GM08714 (cell line): Measurements from ENCODE around the gene PSMG2.
A peak's percentile ranks its signal among the peaks of the same experiment; 100 is the strongest.

ENCODE experiments used
- H3K4me3 ChIP-seq: fragments of 200-500 bp; sonication (Bioruptor generic); 2 replicates; pipeline ENCODE4 v1.5.1; 2014; ENCODE audit warnings: mild to moderate bottlenecking, low read length, inconsistent platforms
- ZNF274 ChIP-seq: IDR thresholded peaks from 2 replicates; pipeline ENCODE4 v1.6.1; 2012; ENCODE audit warnings: mild to moderate bottlenecking, low read depth, low read length

PSMG2 gene, protein sequence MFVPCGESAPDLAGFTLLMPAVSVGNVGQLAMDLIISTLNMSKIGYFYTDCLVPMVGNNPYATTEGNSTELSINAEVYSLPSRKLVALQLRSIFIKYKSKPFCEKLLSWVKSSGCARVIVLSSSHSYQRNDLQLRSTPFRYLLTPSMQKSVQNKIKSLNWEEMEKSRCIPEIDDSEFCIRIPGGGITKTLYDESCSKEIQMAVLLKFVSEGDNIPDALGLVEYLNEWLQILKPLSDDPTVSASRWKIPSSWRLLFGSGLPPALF

DNA sequence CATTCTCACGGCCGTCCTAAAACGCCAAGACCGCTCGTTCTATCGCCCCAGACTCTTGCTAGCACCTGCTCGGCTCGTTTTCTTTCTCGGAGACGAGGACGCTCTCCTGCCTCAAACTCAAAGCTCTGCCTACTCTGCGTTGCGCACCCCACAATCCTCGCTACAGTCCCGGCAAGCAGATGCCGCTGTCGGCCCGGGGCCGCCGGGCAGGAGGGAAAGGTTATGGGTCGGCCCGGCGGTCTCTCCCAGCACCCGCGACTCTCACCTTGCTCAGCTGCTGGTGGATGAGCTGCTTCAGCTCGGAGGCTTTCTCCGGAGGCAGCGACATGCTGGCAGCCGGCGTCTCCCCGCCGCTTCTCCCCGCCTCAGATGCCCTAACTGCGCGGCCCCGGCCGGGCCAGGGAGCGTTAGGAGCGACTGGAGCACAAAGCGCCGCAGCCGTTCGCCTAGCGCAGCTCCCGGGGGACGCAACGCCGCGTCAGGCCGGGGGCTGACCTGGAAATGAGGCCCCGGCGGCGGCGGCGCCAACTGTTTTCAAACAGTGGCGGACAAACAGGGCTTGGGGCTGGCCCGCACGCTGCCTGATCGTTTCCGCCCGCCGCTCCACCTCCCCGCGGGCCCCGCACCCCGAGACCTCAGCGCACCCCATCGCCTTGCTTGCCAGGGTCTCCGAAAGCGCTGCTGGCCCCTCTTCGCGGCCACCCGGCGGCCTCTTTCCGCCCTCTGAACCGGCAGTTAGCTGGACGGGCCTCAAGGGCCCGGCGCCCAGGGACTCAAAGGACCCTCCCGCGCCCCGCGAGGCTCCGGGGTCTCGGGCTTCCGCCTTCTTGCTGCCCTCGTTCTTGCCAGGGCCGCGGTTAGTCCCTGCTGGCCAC lies at the start of gene PSMG2, which contains the start of gene CEP76:
TSS of gene PSMG2 (plus strand) at position 822 of the 875 bp plus-strand sequence. CDS start 66 bp downstream, outside the sequence.
TSS of gene CEP76 (minus strand) at position 503 of the 875 bp plus-strand sequence. CDS start at position 328, 175 bp downstream.
- TF ChIP-seq ZNF274: no peak
- peak within 1 kb of the TSS; percentile 86 for H3K4me3 ChIP-seq

DNA sequence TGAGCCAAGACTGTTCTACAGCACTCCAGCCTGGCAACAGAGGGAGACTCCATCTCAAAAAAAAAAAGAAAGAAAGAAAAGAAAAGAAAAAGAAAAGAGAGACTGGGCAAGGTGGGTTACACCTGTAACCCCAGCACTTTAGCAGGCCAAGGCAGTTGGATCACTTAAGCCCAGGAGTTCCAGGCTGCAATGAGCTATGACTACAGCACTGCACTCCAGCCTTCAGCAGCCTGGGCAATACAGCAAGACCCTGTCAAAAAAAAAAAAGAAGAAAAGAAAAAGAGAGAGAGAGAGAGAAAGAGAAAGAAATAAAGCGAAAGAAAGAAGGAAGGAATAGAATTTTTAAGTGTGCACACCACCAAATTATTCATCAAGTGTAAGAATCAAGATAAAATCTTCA lies 47.9 kb upstream of the PSMG2 start:
- no peak for TF ChIP-seq ZNF274
- H3K4me3 ChIP-seq: no peak overlapping the region

DNA sequence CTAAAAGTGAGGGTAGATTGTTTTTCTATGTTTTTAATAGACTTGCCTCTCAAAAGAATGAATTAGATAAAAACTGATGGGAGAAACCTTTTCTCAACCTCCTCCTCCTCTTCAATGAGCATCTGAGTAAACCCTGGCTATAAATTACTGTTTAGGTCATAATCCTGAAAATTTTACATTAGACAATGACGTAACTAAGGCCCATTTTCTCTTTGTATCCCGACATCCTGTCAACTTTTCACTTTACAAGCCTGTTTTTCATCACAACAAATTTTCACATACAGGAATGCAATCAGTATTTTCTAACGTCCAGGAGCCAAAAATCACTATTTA lies 46.3 kb upstream of the PSMG2 start:
- no peak for TF ChIP-seq ZNF274
- H3K4me3 ChIP-seq: peak overlapping the region; percentile 65

DNA sequence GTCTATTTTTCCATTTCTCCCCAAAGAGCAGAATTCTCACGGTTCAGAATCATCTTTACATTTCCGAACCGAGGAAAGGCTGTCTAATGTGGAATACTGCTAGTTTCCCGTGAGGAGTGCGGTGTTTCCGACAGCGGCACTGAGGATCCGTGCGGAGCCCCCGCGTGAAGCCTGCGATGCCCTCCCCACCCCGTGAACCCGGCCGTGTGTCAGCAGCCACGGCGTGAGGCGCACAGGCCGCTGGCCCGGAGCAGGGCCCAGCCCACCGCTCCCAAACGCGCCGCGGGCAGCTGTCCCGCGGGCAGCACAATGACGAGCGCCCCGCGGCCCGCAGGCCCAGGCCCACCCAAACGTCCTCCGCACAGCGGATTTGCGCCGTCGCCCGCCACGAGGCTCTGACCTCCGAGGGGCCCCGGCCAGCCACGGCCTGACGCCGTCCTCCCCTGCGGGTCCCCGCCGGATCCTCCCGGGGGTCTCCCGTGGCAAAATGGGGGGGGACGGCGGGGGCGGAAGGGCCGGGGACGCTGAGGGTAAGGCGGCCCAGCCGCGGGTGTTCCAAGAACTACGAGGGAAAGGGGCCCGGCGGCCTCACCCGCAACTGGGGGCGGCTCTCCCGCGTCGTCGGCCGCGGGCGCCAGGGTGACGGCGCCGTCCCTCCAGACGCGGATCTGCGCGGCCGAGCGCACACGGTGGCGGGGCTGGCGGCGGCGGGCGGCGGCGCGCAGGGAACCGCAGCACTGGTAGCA lies 45.7 kb upstream of the PSMG2 start:
- no peak for TF ChIP-seq ZNF274
- H3K4me3 ChIP-seq: peak overlapping the region; percentile 65

DNA sequence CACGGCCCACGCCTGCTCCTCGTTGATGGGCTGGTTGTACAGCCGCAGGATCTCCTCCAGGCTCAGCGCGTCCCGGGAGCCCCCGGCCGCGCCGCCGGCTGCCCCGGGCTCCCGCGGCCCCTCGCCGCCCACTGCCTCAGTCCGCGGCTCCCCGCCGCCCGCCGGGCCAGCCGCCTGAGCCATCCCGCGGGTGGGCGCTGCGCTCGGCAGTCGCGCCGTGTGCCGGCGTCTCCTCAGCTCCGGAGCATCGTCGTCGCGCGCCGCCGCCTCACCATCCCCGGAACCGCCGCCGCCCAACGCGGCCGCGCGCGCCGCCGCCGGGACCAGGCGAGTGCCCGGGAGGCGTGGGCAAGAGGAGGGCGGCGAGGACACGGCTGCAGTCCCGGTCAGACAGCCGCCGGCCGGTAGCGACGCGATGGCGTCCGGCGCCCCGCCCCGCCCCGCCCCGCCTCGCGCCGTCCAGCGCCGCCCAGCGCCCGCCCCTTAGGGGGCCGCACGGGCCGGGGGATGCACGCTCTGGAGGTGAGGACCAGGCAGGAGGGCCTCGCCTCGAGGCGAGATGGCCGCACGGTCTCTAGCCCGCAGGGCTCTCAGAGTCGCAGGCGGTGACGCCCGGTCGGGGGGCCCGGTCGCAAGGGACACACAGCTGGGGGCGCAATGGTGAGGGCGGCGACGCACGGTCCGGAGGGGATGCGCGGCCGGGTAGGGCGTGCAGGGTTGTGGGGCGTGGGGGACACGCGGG lies 45.0 kb upstream of the PSMG2 start, which contains the start of gene SPIRE1:
TSS of gene SPIRE1 (minus strand) at position 424 of the 742 bp plus-strand sequence. CDS start at position 183, 241 bp downstream.
- no peak for TF ChIP-seq ZNF274
- H3K4me3 ChIP-seq: peak within 1 kb of the TSS; percentile 65

DNA sequence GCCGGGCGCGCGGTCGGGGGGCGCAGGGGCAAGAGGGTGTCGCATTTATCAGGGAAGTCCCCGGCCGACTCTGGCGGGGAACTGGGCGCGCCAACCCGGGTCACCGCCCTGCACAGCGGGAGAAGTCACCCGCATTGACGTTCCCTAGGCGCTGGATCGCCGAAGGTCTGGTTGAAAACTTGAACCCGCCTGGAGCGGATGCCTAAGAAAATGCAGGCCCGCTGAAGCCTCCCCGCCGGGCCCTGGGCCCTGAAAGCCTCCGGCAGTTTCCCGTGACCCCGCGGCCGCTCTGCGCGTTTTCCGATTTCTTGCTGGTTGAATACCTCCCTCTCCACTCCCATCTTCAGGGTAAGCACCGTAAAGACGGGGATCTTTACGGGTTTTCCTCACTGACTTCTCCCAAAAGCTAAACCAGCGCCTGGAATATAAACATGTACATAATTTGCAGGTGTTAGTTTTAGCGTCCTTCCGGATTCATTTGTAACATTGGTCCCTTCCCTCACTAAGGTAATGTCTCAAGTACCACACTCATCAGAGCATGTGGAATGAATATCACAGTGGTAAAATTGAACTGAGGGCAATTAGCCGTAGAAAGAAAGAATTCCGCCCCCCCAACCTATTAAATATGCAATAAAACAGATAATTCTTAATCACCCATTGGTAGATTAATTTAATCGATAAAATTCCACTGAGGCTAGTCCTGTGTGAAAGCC lies 44.3 kb upstream of the PSMG2 start:
- peak overlapping the region; percentile 65; the same call in 1 of the 2 replicates for H3K4me3 ChIP-seq
- no peak for TF ChIP-seq ZNF274

DNA sequence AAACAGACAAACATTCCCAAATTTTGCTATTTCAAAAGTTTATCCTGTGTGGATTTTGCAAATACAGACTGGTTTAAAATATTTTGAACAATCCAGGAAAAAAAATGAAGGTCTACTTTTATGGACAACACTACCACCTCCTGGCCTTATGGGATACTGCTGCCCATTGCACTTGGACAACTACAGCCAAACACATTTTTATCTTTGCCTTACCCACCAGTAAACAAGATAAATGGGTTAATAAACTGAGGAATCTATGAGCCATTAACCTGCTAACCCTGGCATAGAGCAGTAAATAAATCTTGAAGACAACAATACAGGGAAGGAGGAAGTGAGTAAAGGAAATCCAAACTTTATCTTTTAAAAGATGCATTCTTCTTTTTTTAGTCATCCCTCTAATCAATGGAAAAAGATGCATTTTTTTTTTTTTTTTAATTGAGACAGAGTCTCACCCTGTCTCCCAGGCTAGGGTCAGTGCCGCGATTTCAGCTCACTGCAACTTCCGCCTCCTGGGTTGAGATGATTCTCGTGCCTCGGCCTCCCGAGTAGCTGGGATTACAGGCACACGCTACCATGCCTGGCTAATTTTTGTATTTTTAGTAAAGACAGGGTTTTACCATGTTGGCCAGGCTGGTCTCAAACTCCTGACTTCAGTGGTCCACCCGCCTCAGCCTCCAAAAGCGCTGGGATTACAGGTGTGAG lies 42.8 kb upstream of the PSMG2 start:
- no peak overlapping the region for H3K4me3 ChIP-seq
- no peak for TF ChIP-seq ZNF274

DNA sequence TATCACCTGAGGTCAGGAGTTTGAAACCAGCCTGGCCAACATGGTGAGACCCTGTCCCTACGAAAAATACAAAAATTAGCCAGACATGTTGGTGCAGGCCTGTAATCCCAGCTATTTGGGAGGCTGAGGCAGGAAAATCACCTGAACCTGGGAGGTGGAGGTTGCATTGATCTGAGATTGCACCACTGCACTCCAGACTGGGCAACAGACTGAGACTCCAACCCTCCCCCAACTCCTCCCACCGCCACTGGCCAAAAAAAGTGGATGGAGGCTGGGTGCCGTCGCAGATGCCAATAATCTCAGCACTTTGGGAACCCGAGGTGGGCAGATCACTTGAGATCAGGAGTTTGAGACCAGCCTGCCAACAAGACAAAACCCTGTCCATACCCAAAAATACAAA lies 34.8 kb upstream of the PSMG2 start:
- no peak for TF ChIP-seq ZNF274
- H3K4me3 ChIP-seq: no peak overlapping the region

DNA sequence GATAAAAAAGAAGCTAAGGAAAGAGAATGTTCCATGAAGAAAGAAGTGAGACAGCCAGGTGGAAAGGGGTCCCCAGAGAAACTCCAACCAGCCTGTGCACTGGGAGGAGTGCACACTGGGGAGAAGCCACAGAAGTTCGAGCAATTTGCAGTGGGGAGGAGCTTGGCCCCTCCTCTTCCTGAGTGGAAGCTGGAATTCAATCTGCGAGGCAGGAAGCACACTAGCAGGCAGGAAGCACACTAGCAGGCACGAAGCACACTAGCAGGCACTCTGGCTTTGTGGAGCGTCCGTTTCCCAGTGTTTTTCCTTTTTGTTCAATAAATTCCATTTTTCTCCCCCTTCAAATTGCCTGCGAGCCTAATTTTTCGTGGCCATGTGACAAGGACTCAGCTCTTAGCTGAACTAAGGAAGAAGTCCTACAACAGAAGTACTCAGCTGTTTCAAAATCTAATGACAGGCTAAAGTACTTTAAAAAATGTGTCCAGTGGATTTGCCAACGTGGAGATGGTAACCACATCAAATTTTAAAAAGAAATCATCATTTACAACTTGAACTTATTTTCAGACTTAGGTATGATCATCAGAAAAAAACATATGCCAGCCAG lies 23.6 kb upstream of the PSMG2 start:
- TF ChIP-seq ZNF274: no peak
- H3K4me3 ChIP-seq: no peak overlapping the region

DNA sequence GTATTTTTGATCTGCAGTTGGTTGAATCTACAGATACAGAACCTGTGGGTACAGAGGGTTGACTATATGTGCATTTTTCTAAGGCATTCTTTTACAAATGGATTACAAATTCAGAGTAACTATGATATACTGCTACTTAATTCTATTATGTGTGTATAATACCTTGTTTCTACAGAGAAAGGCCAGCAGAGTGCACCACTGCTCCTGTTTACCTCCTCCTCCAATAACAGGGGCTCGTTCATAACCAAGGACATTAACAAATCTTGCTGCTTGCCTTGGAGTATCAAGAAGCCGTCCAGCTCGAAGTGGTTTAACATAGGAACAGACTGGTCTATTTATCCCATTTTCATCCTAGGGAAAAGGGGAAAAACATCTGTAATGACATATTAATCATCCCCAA lies 16.7 kb upstream of the PSMG2 start:
- H3K4me3 ChIP-seq: no peak overlapping the region
- no peak for TF ChIP-seq ZNF274

DNA sequence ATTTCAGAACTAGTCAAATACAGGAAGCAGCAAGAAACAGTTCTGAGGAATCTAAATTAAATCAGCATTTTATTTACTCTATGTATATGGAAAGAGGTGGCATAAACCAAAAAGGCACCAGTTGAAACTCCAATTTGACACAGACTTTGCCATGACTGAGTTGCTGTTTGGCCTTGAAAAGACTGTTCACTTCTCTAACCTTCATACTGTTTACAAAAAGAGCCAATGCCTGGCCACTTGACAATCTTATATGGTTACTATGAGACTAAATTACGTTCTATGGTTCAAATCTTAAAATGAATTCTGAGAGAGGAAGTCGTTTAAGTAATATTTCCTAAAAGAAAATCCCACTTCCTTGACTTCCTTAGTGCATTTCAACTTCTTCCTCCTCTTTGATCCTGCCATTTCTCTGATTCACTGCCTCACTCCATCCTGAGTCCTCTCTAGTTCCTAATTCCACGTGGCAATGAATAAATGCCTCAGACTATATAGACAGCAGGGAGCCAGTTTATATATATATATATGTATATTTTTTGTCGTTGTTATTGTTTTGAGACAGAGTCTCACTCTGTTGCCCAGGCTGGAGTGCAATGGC lies 13.5 kb upstream of the PSMG2 start:
- TF ChIP-seq ZNF274: no peak
- H3K4me3 ChIP-seq: no peak overlapping the region

DNA sequence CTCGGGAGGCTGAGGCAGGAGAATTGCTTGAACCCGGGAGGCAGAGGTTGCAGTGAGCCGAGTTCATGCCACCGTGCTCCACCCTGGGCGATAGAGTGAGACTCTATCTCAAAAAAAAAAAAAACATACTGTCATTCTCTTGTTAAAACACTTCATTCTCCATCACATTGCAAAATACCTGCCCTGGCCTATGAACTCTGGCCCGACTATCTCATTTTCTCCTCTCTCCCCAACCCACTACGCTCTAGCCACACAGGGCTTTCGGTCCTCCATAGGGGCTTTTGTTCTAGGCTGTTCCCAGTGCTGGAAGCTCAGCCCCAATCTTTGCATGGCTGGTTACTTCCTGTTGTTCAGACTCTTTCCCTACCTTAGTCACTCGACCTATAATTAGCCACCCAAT lies 10.6 kb upstream of the PSMG2 start:
- TF ChIP-seq ZNF274: no peak
- H3K4me3 ChIP-seq: no peak overlapping the region
